ENCODE results near the gene OR6C6.
"Not testable (repeated sequence)": the region's sequence is repeated elsewhere in the genome, so short reads cannot be mapped to it uniquely, and the experiment has no call there.

OR6C6 gene

DNA sequence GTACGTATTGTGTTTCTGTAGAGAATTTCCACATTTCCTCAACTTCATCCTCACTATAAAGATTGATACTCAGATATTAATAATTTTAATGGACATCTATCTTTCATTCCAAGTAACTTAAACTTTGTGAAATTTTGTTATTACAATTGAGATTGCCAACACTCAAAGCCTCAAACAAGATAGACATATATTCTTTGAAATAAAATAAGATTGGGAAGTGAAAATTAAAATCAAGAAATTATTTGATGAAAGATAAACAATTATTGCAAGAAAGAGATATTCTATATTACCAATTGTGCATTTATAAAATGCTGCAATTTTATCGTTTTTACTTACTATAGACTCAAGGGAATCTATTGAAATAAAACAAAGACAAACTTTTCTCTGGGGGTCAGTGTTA lies at the start of gene OR6C6:
OR6C6 (minus strand) TSS at position 101 of the 400 bp plus-strand sequence. CDS start 1,337 bp downstream, outside the sequence.
- DNase-seq (ENCODE audit: insufficient read length, low spot score): no peak
- TF ChIP-seq CTCF (IDR thresholded peaks at IDR 0.05; ENCODE audit: insufficient read depth, missing control alignments): no peak
- no peak for FAIRE-seq

- no peak for FAIRE-seq
- no peak for TF ChIP-seq CTCF (IDR thresholded peaks at IDR 0.05; ENCODE audit: insufficient read depth, missing control alignments)
- DNase-seq (ENCODE audit: insufficient read length, low spot score): no peak
These were observed 39.6 kb upstream of the OR6C6 start for GRCh38 chr12:55336002-55336401.

DNA sequence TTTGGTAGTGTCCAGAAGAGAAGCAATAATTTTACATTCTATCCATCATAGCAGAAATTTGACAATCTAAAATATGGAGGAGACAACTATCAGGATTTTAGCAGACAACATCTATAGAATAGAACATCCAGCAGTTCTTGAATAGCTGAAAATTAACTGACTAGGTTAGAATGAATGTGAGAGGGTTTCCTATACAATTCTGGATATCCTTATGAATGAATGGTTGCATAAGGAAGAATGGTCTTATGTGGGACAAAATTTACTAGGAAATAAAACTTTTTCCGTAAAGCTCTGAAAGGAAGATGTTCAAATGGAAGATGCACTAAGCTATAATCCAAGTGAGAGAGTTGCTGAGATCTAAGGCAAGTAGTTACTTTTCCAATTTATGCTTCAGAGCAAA lies 34.1 kb upstream of the OR6C6 start, which contains the start of gene OR6C3:
OR6C3 (plus strand) TSS at position 301 of the 400 bp plus-strand sequence. CDS start 955 bp downstream, outside the sequence.
- no peak for DNase-seq (ENCODE audit: insufficient read length, low spot score)
- no peak for TF ChIP-seq CTCF (IDR thresholded peaks at IDR 0.05; ENCODE audit: insufficient read depth, missing control alignments)
- no peak for FAIRE-seq

DNA sequence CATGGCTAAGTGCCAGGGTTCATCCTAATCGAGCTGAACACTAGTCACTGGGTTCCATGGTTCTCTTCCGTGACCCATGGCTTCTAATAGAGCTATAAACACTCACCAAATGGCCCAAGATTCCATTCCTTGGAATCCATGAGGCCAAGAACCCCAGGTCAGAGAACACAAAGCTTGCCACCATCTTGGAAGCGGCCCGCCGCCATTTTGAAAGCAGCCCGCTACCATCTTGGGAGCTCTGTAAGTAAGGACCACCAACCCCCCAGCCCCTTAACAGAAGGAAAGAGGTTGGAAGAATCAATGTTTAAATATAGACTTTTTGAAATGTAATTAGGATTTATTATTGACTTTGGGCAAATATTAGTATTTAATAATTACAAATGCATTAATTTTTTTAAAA lies 29.4 kb upstream of the OR6C6 start:
- DNase-seq (ENCODE audit: insufficient read length, low spot score); FAIRE-seq: not testable (repeated sequence)

- FAIRE-seq (no peak), DNase-seq (ENCODE audit: insufficient read length, low spot score) (no peak)
- no peak for TF ChIP-seq CTCF (IDR thresholded peaks at IDR 0.05; ENCODE audit: insufficient read depth, missing control alignments)
These were observed 23.8 kb upstream of the OR6C6 start for GRCh38 chr12:55320201-55320600.

DNA sequence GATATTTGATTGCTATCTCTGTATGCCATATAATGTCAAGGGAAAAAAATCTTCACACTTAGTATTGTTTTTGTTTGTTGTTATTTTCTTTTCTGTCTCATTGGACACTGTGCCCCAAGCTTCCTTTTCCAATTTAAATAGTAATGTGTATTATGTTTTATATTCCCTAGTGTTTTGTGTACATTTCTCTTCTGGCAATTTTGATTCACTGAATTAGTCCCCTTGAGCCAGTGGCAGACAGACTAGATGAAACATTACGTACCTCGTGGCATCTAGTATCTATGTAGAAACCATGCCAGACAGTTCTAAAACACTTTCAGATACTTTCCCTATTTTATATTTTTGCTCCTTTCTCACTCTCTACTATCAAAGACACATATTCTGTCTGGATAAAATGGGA lies 17.7 kb upstream of the OR6C6 start, which contains the start of gene OR6C1:
OR6C1 (plus strand) TSS at position 301 of the 400 bp plus-strand sequence. CDS start 6,257 bp downstream, outside the sequence.
- no peak for TF ChIP-seq CTCF (IDR thresholded peaks at IDR 0.05; ENCODE audit: insufficient read depth, missing control alignments)
- no peak for FAIRE-seq
- DNase-seq (ENCODE audit: insufficient read length, low spot score): no peak

DNA sequence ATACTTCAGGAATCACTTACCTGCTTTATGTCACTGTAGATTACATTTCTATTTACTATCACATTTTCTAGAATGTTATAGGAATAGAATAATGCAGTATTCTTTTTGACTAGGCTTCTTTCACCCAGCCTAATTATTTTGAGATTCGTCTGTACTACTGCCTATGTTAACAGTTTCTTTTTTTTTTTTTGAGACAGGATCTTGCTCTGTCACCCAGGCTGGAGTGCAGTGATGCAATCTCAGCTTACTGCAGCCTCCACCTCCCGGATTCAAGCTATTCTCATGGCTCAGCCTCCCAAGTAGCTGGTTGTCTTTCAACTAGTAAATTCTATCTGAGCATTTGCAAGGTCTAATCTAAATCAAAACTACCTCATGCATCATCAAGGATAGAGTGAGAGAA lies 6.4 kb downstream of the OR6C6 start:
- DNase-seq (ENCODE audit: insufficient read length, low spot score): no peak
- FAIRE-seq: no peak
- no peak for TF ChIP-seq CTCF (IDR thresholded peaks at IDR 0.05; ENCODE audit: insufficient read depth, missing control alignments)

GRCh38 chr12:55280991-55281390 lies 15.4 kb downstream of the OR6C6 start:
- TF ChIP-seq CTCF (IDR thresholded peaks at IDR 0.05; ENCODE audit: insufficient read depth, missing control alignments): no peak
- FAIRE-seq (no peak), DNase-seq (ENCODE audit: insufficient read length, low spot score) (no peak)
